Stimulated activated CD8-positive, alpha-beta memory T cell treated with anti-CD3 and anti-CD28 coated beads, Interleukin-4, amount 100 ng/mL, for 4 hours (primary cell): Measurements from ENCODE around the gene PLEKHM3.

ENCODE experiments used
- DNase-seq, 2 donors: peaks; one replicate each; pipeline ENCODE4 v3.0.0-alpha.2; 2020; ENCODE audit warnings: low read depth in 2 of 2, low spot score in 1 of 2

The PLEKHM3 gene

GRCh38 chr2:207993151-207993763 lies 32.1 kb downstream of the PLEKHM3 start:
- DNase-seq, result no peak

- DNase-seq, result no peak
Measured at GRCh38 chr2:207991944-207992343, 33.4 kb downstream of the PLEKHM3 start.

GRCh38 chr2:207990784-207991183 lies 34.5 kb downstream of the PLEKHM3 start:
- no peak for DNase-seq

GRCh38 chr2:207988975-207989374 lies 36.4 kb downstream of the PLEKHM3 start:
- DNase-seq, result no peak

- no peak for DNase-seq
Measured at GRCh38 chr2:207987025-207987716, 38.2 kb downstream of the PLEKHM3 start.

- DNase-seq, result no peak
Measured at GRCh38 chr2:207984765-207985480, 40.4 kb downstream of the PLEKHM3 start.

GRCh38 chr2:207983641-207984042 lies 41.7 kb downstream of the PLEKHM3 start:
- no peak for DNase-seq

GRCh38 chr2:207978177-207978948 lies 47.0 kb downstream of the PLEKHM3 start:
- no peak for DNase-seq

GRCh38 chr2:207975921-207976320 lies 49.4 kb downstream of the PLEKHM3 start:
- DNase-seq, result no peak

GRCh38 chr2:207974216-207974605 lies 51.1 kb downstream of the PLEKHM3 start:
- no peak for DNase-seq

- no peak for DNase-seq
Measured at GRCh38 chr2:207970826-207971180, 54.5 kb downstream of the PLEKHM3 start.

- no peak for DNase-seq
Measured at GRCh38 chr2:207970147-207970825, 55.0 kb downstream of the PLEKHM3 start.

- no peak for DNase-seq
Measured at GRCh38 chr2:207969249-207969648, 56.1 kb downstream of the PLEKHM3 start.

GRCh38 chr2:207967121-207967520 lies 58.2 kb downstream of the PLEKHM3 start:
- no peak for DNase-seq

- no peak for DNase-seq
Measured at GRCh38 chr2:207960911-207961310, 64.4 kb downstream of the PLEKHM3 start.

GRCh38 chr2:207960090-207960489 lies 65.2 kb downstream of the PLEKHM3 start:
- DNase-seq, result no peak

- no peak for DNase-seq
Measured at GRCh38 chr2:207956771-207957170, 68.6 kb downstream of the PLEKHM3 start.

GRCh38 chr2:207955456-207955855 lies 69.9 kb downstream of the PLEKHM3 start:
- DNase-seq, result no peak

GRCh38 chr2:207953354-207953753 lies 72.0 kb downstream of the PLEKHM3 start:
- DNase-seq, result no peak

- DNase-seq, result no peak
Measured at GRCh38 chr2:207952564-207953345, 72.6 kb downstream of the PLEKHM3 start.
